SK-N-SH (cell line): ENCODE data around the gene ANXA11. TPM values are rescaled to one million over a fixed set of nuclear protein-coding genes. Genes with fewer than 3 reads are reported as not detected.

Source experiments
- CTCF ChIA-PET: fragments of 300-600, 350-600 bp; formaldehyde crosslinking; extraction: SDS; loops from one replicate; lab custom pipeline; 2021; lab: Yijun Ruan, JAX
- POLR2A ChIA-PET: fragments of 350-600 bp; sonication (Branson Sonifier 250); formaldehyde crosslinking; extraction: SDS; loops from one replicate; lab custom pipeline; 2020; ENCODE audit warnings: antibody characterized with exemption, inconsistent platforms; lab: Yijun Ruan, JAX
- DNase-seq: peaks from one replicate; pipeline ENCODE4 v3.0.0; 2012
- H2AFZ ChIP-seq: fragments of 200-600 bp; sonication (generic); 2 replicates; pipeline ENCODE4 v1.8.1; 2016; ENCODE audit warnings: antibody characterized with exemption, mild to moderate bottlenecking, low read depth
- H3F3A ChIP-seq: fragments of 200-600 bp; sonication (generic); replicated peaks from 2 replicates; pipeline ENCODE3; 2016; ENCODE audit warnings: antibody characterized with exemption, mild to moderate bottlenecking; ENCODE audit not compliant: insufficient read depth
- H3K27ac ChIP-seq, 2 experiments: fragments of 200-500 bp in 1 of 2; fragments of 200-600 bp in 1 of 2; sonication (Bioruptor generic) in 1 of 2; sonication (generic), shearing (Covaris generic) in 1 of 2; 2 replicates each; pipeline versions ENCODE4 v1.5.1 to v1.6.1; 2014 to 2016; ENCODE audit warnings: low read depth in 2 of 2, inconsistent platforms in 1 of 2, low read length in 1 of 2, mild to moderate bottlenecking in 1 of 2, mixed read lengths in 1 of 2
- H3K27me3 ChIP-seq: fragments of 200-600 bp; sonication (generic), shearing (Covaris generic); 2 replicates; pipeline ENCODE4 v1.6.1; 2016; ENCODE audit warnings: mixed run types; ENCODE audit not compliant: insufficient read depth
- H3K36me3 ChIP-seq, 2 experiments: fragments of 200-500 bp in 1 of 2; fragments of 200-600 bp in 1 of 2; sonication (Bioruptor generic) in 1 of 2; sonication (generic) in 1 of 2; replicated peaks in 1 of 2; 2 replicates each; pipeline versions ENCODE3 to v1.5.1; 2014 to 2016; ENCODE audit warnings: low read length in 1 of 2, mild to moderate bottlenecking in 1 of 2; ENCODE audit not compliant: insufficient read depth in 2 of 2, control insufficient read depth in 1 of 2
- H3K4me1 ChIP-seq, 2 experiments: fragments of 200-500 bp in 1 of 2; fragments of 200-600 bp in 1 of 2; sonication (Bioruptor generic) in 1 of 2; sonication (generic), shearing (Covaris generic) in 1 of 2; 2 replicates each; pipeline versions ENCODE4 v1.5.1 to v1.6.1; 2014 to 2016; ENCODE audit warnings: low read depth in 1 of 2, low read length in 1 of 2, mixed run types in 1 of 2; ENCODE audit not compliant: insufficient read depth in 2 of 2, control insufficient read depth in 1 of 2
- H3K4me2 ChIP-seq: fragments of 200-600 bp; sonication (generic), shearing (Covaris generic); 2 replicates; pipeline ENCODE4 v1.6.1; 2017; ENCODE audit warnings: mixed run types
- H3K4me3 ChIP-seq, 2 experiments: fragments of 200-500 bp in 1 of 2; fragments of 200-600 bp in 1 of 2; sonication (Bioruptor generic) in 1 of 2; sonication (generic), shearing (Covaris generic) in 1 of 2; 2 replicates each; pipeline versions ENCODE4 v1.5.1 to v1.8.1; 2014 to 2016; ENCODE audit warnings: low read depth in 2 of 2, inconsistent platforms in 1 of 2, low read length in 1 of 2, mild to moderate bottlenecking in 1 of 2, mixed read lengths in 1 of 2, moderate library complexity in 1 of 2
- H3K79me2 ChIP-seq: fragments of 200-600 bp; sonication (generic); 2 replicates; pipeline ENCODE4 v1.8.1; 2017; ENCODE audit warnings: mild to moderate bottlenecking; ENCODE audit not compliant: insufficient read depth
- H3K9ac ChIP-seq: fragments of 200-600 bp; sonication (generic); 2 replicates; pipeline ENCODE4 v1.6.1; 2017; ENCODE audit warnings: mixed run types
- H3K9me2 ChIP-seq: fragments of 200-600 bp; sonication (generic); 2 replicates; pipeline ENCODE4 v1.6.1; 2017; ENCODE audit warnings: mixed run types
- H3K9me3 ChIP-seq: fragments of 200-600 bp; sonication (generic); 2 replicates; pipeline ENCODE4 v1.6.1; 2017; ENCODE audit warnings: mixed run types, mild to moderate bottlenecking, moderate library complexity
- H4K20me1 ChIP-seq: fragments of 200-600 bp; sonication (generic); 2 replicates; pipeline ENCODE4 v1.6.1; 2017; ENCODE audit warnings: mild to moderate bottlenecking, mixed run types; ENCODE audit not compliant: insufficient read depth
- CHD2 ChIP-seq: fragments of 150-350 bp; IDR thresholded peaks from 2 replicates; pipeline ENCODE4 v1.6.1; 2018; ENCODE audit warnings: low read length; ENCODE audit not compliant: partially characterized antibody
- CTCF ChIP-seq: fragments of 200-600 bp; sonication (generic); IDR thresholded peaks from 2 replicates; pipeline ENCODE4 v1.6.1; 2017; ENCODE audit warnings: antibody characterized with exemption, mild to moderate bottlenecking, moderate library complexity
- EZH2phosphoT487 ChIP-seq: fragments of 200-600 bp; sonication (generic); IDR thresholded peaks from 2 replicates; pipeline ENCODE4 v1.6.1; 2017; ENCODE audit warnings: low read depth, mixed run types, mild to moderate bottlenecking, antibody characterized with exemption, moderate library complexity, borderline replicate concordance
- FOXM1 ChIP-seq: IDR thresholded peaks from 2 replicates; pipeline ENCODE4 v1.4.0; 2012; ENCODE audit warnings: low read depth, mild to moderate bottlenecking
- JUND ChIP-seq: IDR thresholded peaks from 2 replicates; pipeline ENCODE4 v1.4.0; 2012
- PBX3 ChIP-seq: IDR thresholded peaks from 2 replicates; pipeline ENCODE4; 2012
- POLR2AphosphoS5 ChIP-seq: IDR thresholded peaks from 2 replicates; pipeline ENCODE4 v1.6.1; 2012; ENCODE audit warnings: low read depth, low read length
- RAD21 ChIP-seq: IDR thresholded peaks from 2 replicates; pipeline ENCODE4 v1.6.1; 2012; ENCODE audit warnings: mild to moderate bottlenecking, low read length
- RCOR1 ChIP-seq: fragments of 150-350 bp; IDR thresholded peaks from 2 replicates; pipeline ENCODE4 v1.6.1; 2017; ENCODE audit warnings: antibody characterized with exemption, low read length
- RFX5 ChIP-seq: IDR thresholded peaks from 2 replicates; pipeline ENCODE4 v1.6.1; 2012; ENCODE audit warnings: mild to moderate bottlenecking, improper control_type of control experiment, low read length
- RXRA ChIP-seq: IDR thresholded peaks from 2 replicates; pipeline ENCODE4 v1.4.0; 2012; ENCODE audit warnings: low read depth, mild to moderate bottlenecking, borderline replicate concordance
- SIN3A ChIP-seq: IDR thresholded peaks from 2 replicates; pipeline ENCODE4 v1.6.1; 2012; ENCODE audit warnings: low read depth, mild to moderate bottlenecking, low read length, moderate library complexity, borderline replicate concordance
- SMC3 ChIP-seq: IDR thresholded peaks from 2 replicates; pipeline ENCODE4 v1.6.1; 2012; ENCODE audit warnings: low read depth, low read length, improper control_type of control experiment
- TAF1 ChIP-seq: IDR thresholded peaks from 2 replicates; pipeline ENCODE4 v1.6.1; 2012; ENCODE audit warnings: low read depth, mild to moderate bottlenecking, low read length, moderate library complexity, borderline replicate concordance
- TCF12 ChIP-seq: IDR thresholded peaks from 2 replicates; pipeline ENCODE4 v1.4.0; 2012
- TEAD4 ChIP-seq: IDR thresholded peaks from 2 replicates; pipeline ENCODE4 v1.4.0; 2012; ENCODE audit warnings: mild to moderate bottlenecking, borderline replicate concordance; ENCODE audit not compliant: insufficient read depth
- USF1 ChIP-seq: IDR thresholded peaks from 2 replicates; pipeline ENCODE4 v1.4.0; 2012; ENCODE audit warnings: low read depth, borderline replicate concordance
- YY1 ChIP-seq: IDR thresholded peaks from 2 replicates; pipeline ENCODE4 v1.4.0; 2012; ENCODE audit warnings: low read depth, mild to moderate bottlenecking
- WGBS: methylation state at CpG from one replicate; pipeline ENCODE4 v1.1.6; 2017; ENCODE audit warnings: low lambda C conversion rate; 5-methylcytosine and 5-hydroxymethylcytosine counted together
- polyA plus RNA-seq, 3 experiments: library from polyadenylated mRNA; depleted of rRNA; stranded (reverse); fragments of >200 nt; gene quantifications; 2 replicates each; pipeline ENCODE4 v1.2.3, GENCODE V29; 2012
- TF ChIP-seq, protein P1 (sequence below): IDR thresholded peaks from 2 replicates; pipeline ENCODE4 v1.6.1; 2012; ENCODE audit warnings: mild to moderate bottlenecking, low read depth, low read length, moderate library complexity

The ANXA11 gene
- polyA plus RNA-seq, 1 of the 3 experiments (the other 2 are of a cell fraction), result 53.6 TPM

DNA sequence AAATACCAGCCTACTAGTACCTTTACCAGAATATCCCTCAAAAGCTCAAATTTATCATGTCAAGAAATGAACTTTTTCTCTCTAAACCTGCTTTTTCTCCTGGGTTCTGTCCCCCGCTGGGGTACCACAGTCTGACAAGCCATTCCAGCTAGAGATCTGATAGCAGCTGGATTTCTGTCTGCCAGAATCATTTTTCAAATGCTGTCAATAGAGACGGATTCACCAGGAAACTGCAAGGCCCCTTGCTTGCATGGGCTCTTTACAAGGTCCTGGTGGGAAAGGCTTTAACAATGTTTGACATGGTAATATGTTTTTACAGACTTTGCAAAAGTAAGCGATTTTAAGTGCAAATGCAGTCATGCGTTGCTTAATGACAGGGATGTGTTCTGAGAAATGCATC lies 4.9 kb upstream of the ANXA11 start:
- peaks cover 3 to 4% of the 10 kb centered on the region in 2 experiments; a peak in 1 of 4 replicates for H3K4me1 ChIP-seq
- H3K4me3 ChIP-seq, result no peak overlapping the region
- no peak overlapping the region for H2AFZ ChIP-seq
- no peaks in the 10 kb centered on the region for H4K20me1 ChIP-seq
- H3K36me3 ChIP-seq, result no peaks in the 10 kb centered on the region
- no peak overlapping the region for H3K4me2 ChIP-seq
- H3K9me3 ChIP-seq, result no peaks in the 10 kb centered on the region
- CTCF ChIA-PET, result interaction anchor here (0.7 kb wide), 1 partner anchor 67 kb away, joined by 4 read pairs; no protein-coding TSS in a partner anchor
- no peaks in the 10 kb centered on the region for H3F3A ChIP-seq
- H3K27me3 ChIP-seq, result no peaks in the 10 kb centered on the region
- TF ChIP-seq RCOR1, result no peak
- no peak for TF ChIP-seq YY1
- no peak for TF ChIP-seq JUND
- no peak for TF ChIP-seq TCF12
- no peak for TF ChIP-seq RXRA
- no peak for TF ChIP-seq CTCF
- no peak for TF ChIP-seq POLR2AphosphoS5
- no peak for TF ChIP-seq USF1
- TF ChIP-seq TAF1, result no peak
- TF ChIP-seq RFX5, result no peak
- no peak for TF ChIP-seq SIN3A
- TF ChIP-seq RAD21, result no peak
- no peak for TF ChIP-seq FOXM1
- TF ChIP-seq EZH2phosphoT487, result no peak
- TF ChIP-seq CHD2, result no peak
- no peak for TF ChIP-seq PBX3
- no peak for TF ChIP-seq SMC3
- TF ChIP-seq, protein P1, sequence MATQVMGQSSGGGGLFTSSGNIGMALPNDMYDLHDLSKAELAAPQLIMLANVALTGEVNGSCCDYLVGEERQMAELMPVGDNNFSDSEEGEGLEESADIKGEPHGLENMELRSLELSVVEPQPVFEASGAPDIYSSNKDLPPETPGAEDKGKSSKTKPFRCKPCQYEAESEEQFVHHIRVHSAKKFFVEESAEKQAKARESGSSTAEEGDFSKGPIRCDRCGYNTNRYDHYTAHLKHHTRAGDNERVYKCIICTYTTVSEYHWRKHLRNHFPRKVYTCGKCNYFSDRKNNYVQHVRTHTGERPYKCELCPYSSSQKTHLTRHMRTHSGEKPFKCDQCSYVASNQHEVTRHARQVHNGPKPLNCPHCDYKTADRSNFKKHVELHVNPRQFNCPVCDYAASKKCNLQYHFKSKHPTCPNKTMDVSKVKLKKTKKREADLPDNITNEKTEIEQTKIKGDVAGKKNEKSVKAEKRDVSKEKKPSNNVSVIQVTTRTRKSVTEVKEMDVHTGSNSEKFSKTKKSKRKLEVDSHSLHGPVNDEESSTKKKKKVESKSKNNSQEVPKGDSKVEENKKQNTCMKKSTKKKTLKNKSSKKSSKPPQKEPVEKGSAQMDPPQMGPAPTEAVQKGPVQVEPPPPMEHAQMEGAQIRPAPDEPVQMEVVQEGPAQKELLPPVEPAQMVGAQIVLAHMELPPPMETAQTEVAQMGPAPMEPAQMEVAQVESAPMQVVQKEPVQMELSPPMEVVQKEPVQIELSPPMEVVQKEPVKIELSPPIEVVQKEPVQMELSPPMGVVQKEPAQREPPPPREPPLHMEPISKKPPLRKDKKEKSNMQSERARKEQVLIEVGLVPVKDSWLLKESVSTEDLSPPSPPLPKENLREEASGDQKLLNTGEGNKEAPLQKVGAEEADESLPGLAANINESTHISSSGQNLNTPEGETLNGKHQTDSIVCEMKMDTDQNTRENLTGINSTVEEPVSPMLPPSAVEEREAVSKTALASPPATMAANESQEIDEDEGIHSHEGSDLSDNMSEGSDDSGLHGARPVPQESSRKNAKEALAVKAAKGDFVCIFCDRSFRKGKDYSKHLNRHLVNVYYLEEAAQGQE, result no peak
- TF ChIP-seq TEAD4, result no peak
- H3K9me2 ChIP-seq, result no peaks in the 10 kb centered on the region
- POLR2A ChIA-PET, result no interaction called here
- H3K9ac ChIP-seq, result no peak overlapping the region
- peaks cover 7% of the 10 kb centered on the region for H3K79me2 ChIP-seq
- H3K27ac ChIP-seq, result no peak overlapping the region
- no peak for DNase-seq
- WGBS, result 89% methylated on average over 4 of the region's 4 CpGs
